HK-2 (cell line): ENCODE data around the gene HSPB6.

Source experiments
- DNase-seq: peaks from one replicate; pipeline ENCODE4 v3.0.0-alpha.2; 2018; ENCODE audit not compliant: unreplicated experiment

Gene HSPB6

DNA sequence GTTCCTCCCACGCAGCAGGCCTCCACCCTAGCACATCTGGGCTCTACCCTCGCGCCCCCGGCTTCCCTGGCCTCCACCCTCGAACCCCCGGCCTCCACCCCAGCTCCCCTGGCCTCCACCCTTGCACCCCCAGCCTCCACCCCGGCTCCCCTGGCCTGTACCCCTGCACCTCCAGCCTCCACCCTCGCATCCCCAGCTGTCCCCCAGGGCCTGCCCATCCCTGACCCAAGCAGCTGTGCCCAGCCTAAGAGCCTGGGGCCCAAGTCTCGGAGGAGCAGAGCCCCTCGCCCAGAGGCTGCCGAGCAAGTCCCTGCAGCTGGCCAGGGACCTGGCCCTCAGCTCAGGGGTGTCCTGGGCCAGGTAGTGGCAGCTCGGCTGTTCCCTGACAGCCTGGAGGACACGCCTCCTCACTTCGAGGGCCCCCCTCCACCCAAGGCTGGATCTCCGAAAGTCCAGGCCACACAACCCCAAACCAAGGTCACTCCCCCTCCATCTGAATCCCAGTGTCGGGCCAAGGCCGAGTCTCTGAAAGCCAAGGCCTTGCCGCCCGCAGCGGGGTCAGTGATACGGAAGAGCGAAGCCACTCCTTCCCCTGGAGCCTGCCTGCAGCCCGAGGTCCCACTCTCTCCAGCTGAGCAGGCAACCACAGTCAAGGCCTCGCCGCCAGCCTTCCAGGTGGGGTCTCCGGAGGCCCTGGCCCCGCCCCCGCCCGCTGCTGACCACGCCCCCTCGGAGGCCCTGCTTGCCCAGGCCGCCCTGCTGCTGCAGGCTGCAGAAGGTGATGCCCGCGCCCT lies 10.7 kb upstream of the HSPB6 start:
- no peak for DNase-seq

- no peak for DNase-seq
These were observed 9.8 kb upstream of the HSPB6 start for GRCh38 chr19:35766571-35767104.

DNA sequence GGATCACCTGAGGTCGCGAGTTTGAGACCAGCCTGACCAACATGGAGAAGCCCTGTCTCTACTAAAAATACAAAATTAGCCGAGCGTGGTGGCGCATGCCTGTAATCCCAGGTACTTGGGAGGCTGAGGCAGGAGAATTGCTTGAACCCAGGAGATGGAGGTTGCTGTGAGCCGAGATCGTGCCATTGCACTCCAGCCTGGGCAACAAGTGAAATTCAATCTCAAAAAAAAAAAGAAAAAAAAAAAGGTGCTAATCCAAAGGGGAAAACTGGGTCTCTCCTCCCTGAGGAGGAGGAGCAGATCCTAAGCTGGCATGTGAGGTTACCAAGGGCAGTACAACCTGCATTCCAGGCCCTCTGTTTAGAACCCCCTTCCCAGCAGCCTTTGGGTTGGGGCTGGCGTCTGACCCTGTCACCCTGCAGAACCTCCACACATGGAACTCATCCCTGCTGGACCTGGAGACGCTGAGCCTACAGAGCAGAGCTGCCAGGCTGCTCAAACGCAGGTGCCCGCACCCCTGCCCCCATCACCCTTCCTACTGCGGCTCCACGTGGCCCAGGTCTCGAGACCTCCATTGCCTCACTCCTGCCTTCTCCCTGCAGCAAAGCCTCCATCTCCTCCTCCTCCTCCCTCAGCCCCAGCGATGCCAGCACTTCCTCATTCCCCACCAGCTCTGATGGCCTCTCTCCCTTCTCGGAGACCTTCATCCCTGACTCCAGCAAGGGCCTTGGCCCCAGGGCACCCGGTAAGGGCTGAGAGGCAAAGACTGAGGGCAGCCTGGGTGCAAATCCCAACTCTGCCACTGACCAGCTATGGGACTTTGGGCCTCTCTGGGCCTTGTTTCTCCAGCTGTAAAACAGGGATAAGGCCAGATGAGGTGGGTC lies 7.8 kb upstream of the HSPB6 start:
- DNase-seq: no peak

DNA sequence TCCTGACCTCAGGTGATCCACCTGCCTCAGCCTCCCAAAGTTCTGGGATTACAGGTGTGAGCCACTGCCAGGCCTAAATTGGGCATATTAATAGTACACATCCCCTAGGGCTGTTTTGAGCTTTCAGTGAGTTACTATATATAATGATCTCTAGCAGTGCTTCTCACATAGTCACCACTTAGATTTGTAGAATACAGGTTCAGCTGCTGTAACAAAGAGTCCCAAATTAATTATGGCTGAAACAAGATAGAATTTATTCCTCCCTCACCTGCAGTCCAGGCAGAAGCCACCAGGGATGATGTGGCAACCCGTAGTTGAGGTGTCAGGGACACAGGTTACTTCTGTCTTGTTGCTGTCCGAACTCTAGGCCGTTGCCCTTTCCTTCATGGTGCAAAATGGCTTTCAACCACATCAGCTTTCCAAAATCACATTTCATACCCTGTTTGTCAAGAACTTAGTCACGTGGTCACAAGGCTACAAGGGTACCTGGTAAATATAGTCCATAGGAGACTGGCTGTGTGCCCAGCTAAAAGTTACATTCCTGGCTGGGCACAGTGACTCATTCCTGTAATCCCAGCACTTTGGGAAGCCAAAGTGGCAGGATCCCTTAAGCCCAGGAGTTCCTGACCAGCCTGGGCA lies 4.0 kb upstream of the HSPB6 start:
- no peak for DNase-seq

- no peak for DNase-seq
These were observed 2.9 kb upstream of the HSPB6 start for GRCh38 chr19:35759697-35760096.

DNA sequence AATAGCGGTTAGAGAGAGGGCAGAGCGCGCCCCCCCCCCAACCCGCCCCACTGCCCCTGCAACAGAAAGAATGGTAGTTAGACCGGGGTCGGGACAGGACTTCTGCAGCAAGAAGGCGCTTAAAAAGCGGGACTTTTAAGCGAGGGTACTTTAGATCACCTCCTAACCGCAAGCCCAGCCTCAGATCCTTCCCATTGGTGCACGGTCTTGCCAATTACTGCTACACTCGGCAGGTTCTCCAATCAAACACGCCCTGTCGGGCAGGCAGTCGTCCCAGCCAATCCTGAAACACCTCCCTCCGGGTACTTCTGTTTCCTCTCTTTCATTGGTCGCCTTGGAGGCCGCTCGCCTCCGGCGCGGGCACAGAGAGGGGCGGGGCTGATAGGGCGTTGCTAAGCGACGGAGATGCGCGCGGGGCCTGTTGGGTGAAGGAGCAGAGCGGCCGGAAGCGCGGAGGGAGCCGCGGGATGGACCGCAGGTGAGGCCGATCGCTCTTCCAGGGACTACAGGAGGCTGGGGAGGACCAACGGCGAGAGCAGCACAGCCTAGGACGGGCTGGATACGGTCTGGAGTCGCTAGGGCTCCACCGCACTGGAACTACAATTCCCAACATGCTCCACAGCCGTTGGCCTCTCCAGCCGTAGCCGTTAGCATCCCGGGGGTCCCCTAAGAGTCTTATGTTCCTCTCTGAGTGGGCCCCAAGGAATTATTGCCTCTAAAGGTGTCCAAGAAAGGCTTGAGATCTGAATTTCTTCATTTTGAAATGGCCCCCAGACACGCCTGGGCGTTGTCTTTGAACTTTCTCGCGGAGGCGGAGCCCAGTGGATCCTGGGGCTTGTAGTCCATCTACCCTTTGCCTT lies 1.1 kb upstream of the HSPB6 start, which contains the start of gene PROSER3:
Gene PROSER3, plus strand, starts transcription at position 428 of the 860 bp plus-strand sequence. Its CDS starts 40 bp downstream, at position 468.
- DNase-seq: peak; percentile 99

DNA sequence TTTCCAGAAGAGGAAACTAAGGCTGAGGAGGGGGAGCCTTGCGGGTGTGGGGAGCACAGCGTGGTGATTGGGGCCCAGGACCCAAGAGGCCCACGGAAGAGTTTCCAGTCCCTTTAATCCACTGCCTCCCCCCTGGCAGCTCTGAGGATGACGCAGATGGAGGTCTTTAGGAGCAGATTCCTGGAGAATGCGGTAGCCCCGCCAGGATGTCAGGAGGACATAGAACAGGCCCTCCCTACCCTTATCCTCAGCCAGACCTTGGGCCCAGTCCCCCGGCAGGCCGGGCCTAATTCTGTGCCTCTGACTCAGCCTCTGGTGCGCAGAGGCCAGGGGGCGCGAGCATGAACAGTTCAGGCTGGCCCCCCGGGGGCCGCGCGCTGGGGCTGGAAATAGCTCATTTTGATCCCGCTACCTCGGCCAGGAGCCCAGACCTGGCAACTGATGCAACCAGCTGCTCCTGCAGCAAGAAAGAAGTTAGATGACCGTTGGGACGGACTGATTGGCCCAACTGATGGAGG lies 461 bp upstream of the HSPB6 start:
- DNase-seq: peak; percentile 77

GRCh38 chr19:35755550-35756376 lies 1.1 kb downstream of the HSPB6 start:
- DNase-seq: no peak

- DNase-seq: no peak
These were observed 1.7 kb downstream of the HSPB6 start for GRCh38 chr19:35755131-35755549.

- DNase-seq: no peak
These were observed 2.3 kb downstream of the HSPB6 start for GRCh38 chr19:35754370-35755130.

DNA sequence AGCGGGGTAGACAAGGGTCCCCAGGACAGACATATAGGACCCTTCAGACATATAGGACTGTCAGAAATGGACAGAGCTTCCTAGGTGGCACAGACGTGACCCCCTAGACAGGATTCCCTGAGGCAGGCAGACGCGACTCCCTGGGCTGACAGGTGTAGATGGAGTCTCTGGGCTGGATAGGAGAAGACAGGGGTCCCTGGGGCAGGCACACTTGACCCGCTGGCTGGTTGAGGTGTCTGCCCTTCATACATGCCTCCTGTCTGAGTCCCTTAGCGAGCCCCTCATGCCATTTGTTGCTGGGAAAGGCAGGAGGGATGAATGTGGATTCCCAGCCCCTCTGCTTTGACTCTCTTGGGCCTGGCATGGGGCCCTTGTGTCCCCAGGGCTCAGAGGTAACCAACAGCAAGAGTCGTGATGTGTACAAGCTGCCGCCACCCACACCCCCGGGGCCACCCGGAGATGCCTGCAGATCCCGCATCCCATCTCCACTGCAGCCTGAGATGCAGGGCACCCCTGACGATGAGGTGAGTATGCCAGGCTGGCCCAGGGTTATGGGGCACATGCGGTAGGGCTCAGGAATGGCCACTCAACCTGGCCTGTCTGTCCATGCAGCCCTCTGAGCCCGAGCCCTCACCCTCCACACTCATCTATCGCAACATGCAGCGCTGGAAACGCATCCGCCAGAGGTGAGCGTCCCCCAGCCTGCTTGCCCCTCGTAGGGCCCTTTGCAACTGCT lies 3.0 kb downstream of the HSPB6 start:
- DNase-seq: no peak

GRCh38 chr19:35752746-35753350 lies 4.0 kb downstream of the HSPB6 start:
- no peak for DNase-seq

- no peak for DNase-seq
These were observed 4.7 kb downstream of the HSPB6 start for GRCh38 chr19:35751839-35752745.

DNA sequence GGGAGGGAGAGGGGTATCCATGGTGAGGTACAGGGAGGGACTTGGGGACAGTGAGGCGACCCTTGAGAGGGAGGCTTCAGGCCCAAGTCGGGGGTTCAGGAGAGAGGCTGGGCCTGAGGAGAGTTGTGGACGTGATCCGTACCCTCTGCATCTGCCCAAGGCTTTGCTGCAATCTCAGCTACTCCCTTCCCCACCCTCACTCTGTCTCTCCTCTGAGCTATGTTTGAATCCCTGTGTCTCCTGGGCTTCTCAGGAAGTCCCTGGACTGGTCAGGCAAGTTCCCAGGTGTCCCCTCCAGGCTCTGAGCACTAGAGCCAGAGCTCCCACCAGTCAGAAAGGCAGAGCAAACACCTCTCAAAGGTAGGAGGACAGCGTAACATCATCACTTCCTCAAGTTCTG lies 6.7 kb downstream of the HSPB6 start:
- DNase-seq: no peak

GRCh38 chr19:35748106-35749020 lies 8.5 kb downstream of the HSPB6 start, which contains the start of gene LIN37:
LIN37 (plus strand) TSS chr19:35748576; CDS start chr19:35748725, 149 bp downstream.
- DNase-seq: peak; percentile 99

- no peak for DNase-seq
These were observed 10.3 kb downstream of the HSPB6 start for GRCh38 chr19:35746531-35746930.
